NCI-H187 (cell line): ENCODE data around the gene DNM3.
"Not testable (repeated sequence)": the region's sequence is repeated elsewhere in the genome, so short reads cannot be mapped to it uniquely, and the experiment has no call there.

Source experiments
- DNase-seq, 2 experiments: peaks; one replicate each; lab custom pipeline; 2025; lab: John Stamatoyannopoulos, UW

Gene DNM3

DNA sequence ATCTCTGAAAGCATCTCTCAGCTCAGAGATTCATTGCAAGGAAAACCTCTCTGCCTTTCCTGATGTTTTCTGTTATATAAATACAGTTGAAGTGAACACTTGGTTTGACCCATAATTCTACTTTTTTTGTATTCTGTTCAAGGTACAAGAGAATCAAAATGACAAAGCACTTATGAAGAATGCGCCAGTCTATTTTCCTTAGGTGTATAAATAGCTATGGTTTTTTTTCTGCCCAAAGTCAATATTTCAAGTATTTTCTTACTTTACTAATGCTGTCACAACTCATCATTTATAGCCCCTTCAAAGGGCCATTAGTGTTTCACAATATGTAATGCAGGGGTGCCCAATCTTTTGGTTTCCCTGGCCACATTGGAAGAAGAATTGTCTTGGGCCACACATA is 436.7 kb downstream of the DNM3 start:
- DNase-seq = no peak

DNA sequence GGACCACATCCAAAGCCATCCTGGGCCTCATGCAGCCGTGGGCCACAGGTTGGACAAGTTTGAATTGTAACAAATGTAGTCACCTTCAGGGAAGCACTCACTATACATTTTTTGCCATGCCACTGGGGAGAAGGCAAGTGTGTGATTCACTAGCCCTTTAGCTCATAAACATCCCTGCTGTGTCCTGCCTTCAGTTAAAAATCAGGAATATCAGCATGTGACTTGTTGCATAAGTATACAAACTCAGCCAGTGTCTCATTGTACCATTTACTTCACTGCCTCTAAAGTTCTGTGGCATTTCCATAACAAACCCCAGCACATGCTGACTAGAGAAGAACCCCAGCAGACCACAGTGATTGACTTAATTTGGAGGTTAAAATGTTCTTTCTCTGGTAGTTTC is 437.2 kb downstream of the DNM3 start:
- DNase-seq = no peak

DNA sequence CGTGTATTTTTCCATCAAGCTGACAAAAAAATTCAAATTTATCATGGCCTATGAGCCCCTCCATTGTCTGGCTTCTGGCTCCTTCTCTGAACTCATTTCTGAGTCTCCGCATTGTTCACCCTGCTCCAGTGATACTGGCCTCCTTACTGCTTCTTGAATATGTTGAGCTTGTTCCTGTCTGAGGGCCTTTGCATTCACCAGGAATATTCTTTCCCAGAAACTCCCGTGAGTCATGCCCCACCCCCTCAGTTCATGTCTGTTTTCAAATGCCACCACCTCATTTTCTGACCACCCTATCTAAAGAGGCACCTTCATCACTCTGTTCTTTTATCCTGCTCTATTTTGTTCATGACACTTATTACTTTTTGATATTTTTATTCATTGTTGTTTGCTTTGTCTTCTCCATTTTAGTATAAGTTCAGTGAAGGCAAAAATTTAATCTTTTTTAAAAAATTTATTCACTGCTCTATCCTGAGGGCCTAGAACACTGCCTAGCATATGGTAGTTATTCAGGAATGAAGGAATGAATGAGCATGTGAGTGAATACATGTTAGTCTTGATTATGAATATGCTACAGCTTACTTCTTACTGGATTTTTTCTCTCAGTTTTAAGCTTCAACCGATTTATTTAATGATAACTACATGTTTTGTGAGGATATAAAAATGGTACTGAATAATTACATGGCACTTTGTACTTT is 438.8 kb downstream of the DNM3 start:
- no peak for DNase-seq

DNA sequence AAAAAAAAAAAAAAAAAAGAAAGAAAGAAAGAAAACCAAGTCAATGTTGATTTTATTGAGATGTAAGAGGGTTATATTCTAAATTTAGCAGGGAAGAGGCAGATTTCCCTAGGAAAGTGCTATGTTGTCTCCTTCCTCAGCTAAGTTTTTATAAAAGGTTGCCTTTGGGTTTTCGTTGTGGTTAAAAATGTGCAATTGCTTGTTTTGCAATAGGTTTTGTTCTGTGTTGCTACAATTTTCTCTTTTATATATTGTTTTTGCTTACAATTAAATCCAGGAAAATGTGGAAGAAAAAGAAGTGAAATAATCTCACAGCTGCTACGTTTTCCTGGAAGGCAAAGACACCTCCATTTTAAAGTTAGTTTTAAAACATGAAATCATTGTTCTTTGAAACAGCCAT is 442.5 kb downstream of the DNM3 start:
- DNase-seq = no peak

- no peak for DNase-seq
Measured at GRCh38 chr1:172286629-172287076, 445.4 kb downstream of the DNM3 start.

DNA sequence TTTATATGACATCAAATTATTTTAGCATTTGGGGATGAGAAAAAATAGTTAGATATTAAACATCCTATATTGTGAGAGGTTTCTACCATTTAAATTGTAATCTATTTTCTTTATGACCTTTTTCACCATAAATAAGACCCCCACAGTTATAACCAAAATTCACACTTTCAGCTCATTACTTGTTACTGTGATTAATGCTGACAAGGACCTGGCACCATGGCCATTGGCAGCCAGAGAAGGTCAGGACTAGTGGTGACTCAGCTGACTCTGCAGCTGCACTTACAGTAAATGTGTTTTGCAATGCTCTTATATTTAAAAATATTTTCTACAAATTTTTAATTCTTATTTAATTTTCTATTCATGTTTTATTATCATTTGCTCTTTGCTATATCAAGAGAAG is 445.9 kb downstream of the DNM3 start:
- no peak for DNase-seq

DNA sequence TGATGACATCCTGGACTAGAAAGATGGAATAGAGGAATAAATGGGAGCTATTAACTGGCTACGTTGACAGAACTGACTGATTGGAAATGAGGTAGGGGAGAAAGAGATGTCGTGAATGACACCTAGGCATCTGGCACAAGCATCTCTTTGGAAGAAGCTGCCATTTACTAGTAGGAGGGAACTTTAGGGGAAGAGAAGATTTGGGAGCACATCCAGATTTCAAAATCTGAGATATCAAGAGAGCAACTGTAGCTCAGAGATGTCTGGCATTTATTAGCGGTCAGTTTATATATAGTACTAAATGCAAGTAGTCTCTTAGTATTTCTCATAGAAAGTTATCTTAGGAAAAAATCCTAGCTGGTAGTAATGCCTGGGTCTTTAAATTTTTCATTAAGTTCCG is 447.3 kb downstream of the DNM3 start:
- no peak for DNase-seq

- no peak for DNase-seq
Measured at GRCh38 chr1:172289448-172289847, 448.1 kb downstream of the DNM3 start.

- no peak for DNase-seq
Measured at GRCh38 chr1:172292840-172293239, 451.5 kb downstream of the DNM3 start.

GRCh38 chr1:172293429-172293828 is 452.1 kb downstream of the DNM3 start:
- DNase-seq = no peak

GRCh38 chr1:172298141-172298540 is 456.8 kb downstream of the DNM3 start:
- DNase-seq = no peak

GRCh38 chr1:172298911-172299310 is 457.6 kb downstream of the DNM3 start:
- DNase-seq = no peak

DNA sequence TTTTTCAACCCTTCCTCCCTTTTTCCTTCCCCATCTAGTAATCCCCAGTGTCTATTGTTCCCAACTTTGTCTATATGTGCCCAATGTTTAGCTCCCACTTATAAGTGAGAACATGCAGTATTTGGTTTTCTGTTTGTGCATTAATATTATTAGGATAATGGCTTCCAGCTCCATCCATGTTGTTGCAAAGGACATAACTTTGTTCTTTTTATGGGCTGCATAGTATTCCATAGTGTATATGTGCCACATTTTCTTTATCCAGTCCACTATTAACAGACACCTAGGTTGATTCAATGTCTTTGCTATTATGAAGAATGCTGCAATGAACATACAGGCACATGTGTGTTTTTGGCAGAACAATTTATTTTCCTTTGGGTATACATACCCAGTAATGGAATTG is 458.2 kb downstream of the DNM3 start:
- no peak for DNase-seq

DNA sequence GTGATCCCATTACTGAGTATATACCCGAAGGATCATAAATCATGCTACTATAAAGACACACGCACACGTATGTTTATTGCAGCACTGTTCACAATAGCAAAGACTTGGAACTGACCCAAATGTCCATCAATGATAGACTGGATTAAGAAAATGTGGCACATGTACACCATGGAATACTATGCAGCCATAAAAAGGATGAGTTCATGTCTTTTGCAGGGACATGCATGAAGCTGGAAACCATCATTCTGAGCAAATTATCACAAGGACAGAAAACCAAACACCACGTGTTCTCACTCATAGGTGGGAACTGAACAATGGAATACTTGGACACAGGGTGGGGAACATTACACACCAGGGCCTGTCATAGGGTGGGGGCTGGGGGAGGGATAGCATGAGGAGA is 466.2 kb downstream of the DNM3 start:
- DNase-seq = not testable (repeated sequence)

GRCh38 chr1:172308142-172308541 is 466.8 kb downstream of the DNM3 start:
- DNase-seq = no peak

DNA sequence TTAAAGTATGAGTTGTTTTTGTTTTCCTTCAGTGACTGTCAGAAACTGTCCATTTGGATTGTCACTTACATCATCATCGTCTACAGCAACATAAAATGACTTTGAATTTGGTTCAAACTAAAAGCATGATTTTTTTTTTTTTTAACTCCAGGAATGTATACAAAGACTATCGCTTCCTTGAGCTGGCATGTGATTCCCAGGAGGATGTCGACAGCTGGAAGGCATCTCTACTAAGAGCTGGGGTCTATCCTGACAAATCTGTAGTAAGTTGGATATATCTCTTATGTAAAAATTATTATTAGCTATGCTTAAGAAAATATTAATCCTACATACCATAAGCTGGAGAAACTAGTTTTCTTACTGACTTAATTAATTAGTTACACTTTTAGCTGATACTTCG is 467.3 kb downstream of the DNM3 start:
- DNase-seq = no peak

DNA sequence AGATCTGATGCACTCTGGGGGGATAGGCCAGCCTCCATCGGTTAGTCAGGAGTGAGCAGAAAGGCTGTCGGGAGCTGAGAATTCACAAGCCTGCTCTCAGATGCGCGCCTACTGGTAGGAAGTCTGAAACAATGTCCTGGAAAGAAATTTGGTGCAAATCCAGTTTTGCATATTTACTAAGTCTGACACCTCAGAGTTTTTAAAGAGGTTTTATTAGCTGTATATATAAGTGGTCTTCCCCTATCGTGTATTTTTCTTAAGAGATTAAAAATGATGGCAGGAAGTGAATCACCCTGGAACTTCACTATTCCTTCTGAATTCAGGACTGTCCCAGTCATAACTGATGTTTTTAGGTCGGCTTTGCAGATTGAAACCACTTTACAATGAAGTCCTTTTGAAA is 479.4 kb downstream of the DNM3 start:
- no peak for DNase-seq

DNA sequence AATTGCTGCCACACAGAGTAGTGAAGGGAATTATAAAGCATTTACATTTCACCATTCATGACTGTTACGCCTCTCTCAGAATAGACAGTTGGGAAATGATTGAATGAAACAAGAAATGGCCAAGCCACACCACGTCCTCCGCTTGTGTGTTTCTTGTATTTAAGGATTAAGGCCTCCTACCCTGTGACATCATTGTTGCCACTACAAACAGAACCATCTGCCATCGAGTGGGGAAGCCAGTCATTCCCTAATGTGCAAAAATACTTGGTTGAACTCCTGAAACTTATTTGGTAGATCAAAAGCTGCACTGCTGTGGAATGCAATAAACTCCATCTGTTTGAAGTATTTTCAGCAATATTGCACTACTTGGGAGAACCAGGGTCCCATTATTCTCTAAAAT is 480.2 kb downstream of the DNM3 start:
- no peak for DNase-seq

DNA sequence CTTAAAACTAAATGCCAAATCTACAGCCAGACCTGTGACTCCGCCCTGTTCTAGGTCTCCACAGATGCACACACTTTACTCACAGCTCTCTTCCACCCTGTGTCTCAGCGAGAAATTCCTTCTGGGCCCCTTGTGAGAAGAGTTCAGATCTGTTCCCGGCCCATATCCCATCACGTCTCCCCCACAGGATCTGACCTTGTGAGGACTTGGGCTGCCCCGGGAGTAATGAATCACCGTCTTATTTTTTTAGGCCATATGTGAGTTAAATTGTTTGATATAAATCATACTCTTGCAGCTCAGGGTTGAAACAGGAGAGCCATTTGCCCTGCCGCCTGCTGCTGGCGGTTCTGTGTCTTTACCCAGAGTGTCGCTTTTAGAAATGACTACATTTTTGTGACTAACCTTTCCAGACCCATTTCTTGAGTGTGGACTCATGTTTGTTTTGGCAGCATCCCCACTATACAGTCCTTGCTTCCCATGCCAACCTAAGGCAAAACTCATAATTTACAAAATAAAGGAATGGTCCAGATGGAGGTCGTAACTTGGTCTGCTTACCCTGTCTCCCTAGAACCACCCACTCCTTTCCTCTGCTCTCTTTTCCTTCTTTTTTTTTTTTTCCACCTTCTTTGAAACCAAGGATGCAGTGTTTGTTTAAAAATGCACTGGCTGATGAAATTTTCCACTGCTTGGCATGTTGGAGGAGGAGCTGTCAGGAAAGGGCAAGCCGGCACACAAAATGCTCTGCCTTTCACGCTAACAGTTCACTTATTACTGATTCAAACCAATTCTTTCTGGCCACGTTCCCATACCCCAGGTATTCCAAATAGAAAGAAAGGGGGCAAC is 481.1 kb downstream of the DNM3 start:
- no peak for DNase-seq

GRCh38 chr1:172323686-172324085 is 482.4 kb downstream of the DNM3 start:
- DNase-seq = no peak

DNA sequence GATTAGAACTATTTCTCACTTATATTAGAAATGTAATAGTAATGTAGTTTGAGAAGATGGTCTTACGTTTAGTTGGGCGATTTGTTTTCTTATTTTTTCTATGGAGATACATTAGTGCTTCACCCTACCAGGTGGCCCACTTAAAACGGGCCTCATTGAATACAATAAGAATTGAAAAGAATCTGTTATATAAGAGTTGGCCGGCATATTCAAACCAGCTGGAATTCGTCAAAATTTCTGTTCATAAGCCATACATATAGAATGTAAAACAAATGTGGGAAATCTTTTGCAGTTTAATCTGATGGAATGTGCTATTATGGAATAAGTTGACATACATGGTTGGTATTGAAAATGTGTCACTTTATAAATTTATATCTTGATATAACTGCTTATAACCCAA is 482.8 kb downstream of the DNM3 start:
- no peak for DNase-seq

- DNase-seq = no peak
Measured at GRCh38 chr1:172324761-172325160, 483.5 kb downstream of the DNM3 start.

DNA sequence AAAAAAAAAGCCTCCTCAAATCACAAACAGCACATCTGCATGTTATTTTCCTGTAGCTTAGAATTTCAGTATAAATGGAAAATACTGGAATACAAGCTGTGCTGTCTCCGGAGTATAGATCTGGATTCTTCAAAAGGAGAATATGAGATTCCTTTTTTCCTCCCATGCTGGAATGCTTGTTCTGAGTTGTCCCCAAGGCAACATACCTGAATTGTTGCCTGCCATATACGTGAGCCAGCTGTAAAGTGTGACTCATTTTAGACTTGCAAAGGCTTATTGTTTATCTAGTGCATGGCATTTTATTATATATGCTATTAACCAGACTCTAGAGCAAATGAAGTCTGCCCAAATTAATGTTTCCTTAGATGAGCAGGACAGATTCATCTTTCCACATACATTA is 484.2 kb downstream of the DNM3 start:
- no peak for DNase-seq

DNA sequence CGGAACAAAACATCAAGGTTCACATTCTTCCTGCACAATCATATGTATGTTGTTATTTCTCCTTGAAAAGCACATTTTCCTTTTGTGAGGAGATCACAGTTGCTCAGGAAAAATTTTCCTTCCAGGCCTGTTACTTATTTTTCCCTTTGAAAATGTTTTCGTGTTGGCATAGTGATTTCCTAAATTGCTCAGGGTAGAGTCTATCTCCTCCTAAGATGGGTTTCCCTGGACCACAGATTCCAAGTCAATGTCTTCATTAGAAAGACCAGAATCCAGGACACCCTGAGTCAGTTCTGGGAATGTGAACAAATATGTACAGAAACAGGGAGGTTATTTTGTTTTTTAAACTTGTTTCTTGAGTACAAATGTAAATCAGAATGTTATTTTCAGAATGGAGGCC is 484.8 kb downstream of the DNM3 start:
- DNase-seq = no peak
